Measurements from ENCODE around the gene PRAMEF20. TPM values are rescaled to one million over a fixed set of nuclear protein-coding genes. Genes with fewer than 3 reads are reported as not detected.
"Not testable (repeated sequence)": the region's sequence is repeated elsewhere in the genome, so short reads cannot be mapped to it uniquely, and the experiment has no call there.

PRAMEF20 gene
- total RNA-seq, 1 experiment from 2014 or later, result not detected

- no peak overlapping the region for H3K4me3 Mint-ChIP-seq (ENCODE audit: unreplicated experiment)
- no peak for DNase-seq (ENCODE audit: unreplicated experiment)
- H3K27me3 Mint-ChIP-seq (ENCODE audit: insufficient read depth, unreplicated experiment), result no peaks in the 10 kb centered on the region
- CTCF ChIA-PET, result interaction anchor here (0.6 to 1.3 kb wide), 5 partner anchors 20 to 1148 kb away, joined by 3 to 6 read pairs (median 3); no protein-coding TSS in a partner anchor
- BruUV-seq (replicated peaks), result no TSS peak
- intact Hi-C loops (cut with micrococcal nuclease), result no loop called here
- no peaks in the 10 kb centered on the region for H3K36me3 Mint-ChIP-seq (ENCODE audit: insufficient read depth, unreplicated experiment)
- no peaks in the 10 kb centered on the region for H3K9me3 Mint-ChIP-seq (ENCODE audit: unreplicated experiment)
- no peak for TF ChIP-seq CTCF (IDR thresholded peaks at IDR 0.05; ENCODE audit: unreplicated experiment)
- no peak overlapping the region for H3K27ac Mint-ChIP-seq (ENCODE audit: low read depth, unreplicated experiment)
- no peaks in the 10 kb centered on the region for H3K4me1 Mint-ChIP-seq (ENCODE audit: insufficient read depth, unreplicated experiment)
- POLR2A ChIA-PET, result no interaction called here
These were observed 25.2 kb downstream of the PRAMEF20 start for GRCh38 chr1:13435458-13435857.

- DNase-seq (ENCODE audit: unreplicated experiment); H3K4me1 Mint-ChIP-seq (ENCODE audit: insufficient read depth, unreplicated experiment); H3K9me3 Mint-ChIP-seq (ENCODE audit: unreplicated experiment); CTCF ChIA-PET; BruUV-seq (replicated peaks); intact Hi-C loops (cut with micrococcal nuclease); H3K36me3 Mint-ChIP-seq (ENCODE audit: insufficient read depth, unreplicated experiment); H3K27me3 Mint-ChIP-seq (ENCODE audit: insufficient read depth, unreplicated experiment); H3K27ac Mint-ChIP-seq (ENCODE audit: low read depth, unreplicated experiment); H3K4me3 Mint-ChIP-seq (ENCODE audit: unreplicated experiment): not testable (repeated sequence)
- POLR2A ChIA-PET, result interaction anchor here (0.6 to 0.7 kb wide), 2 partner anchors 1481 to 1849 kb away, joined by 3 read pairs; no protein-coding TSS in a partner anchor
These were observed 29.0 kb downstream of the PRAMEF20 start for GRCh38 chr1:13439104-13439783.

- no peak for DNase-seq (ENCODE audit: unreplicated experiment)
- Mint-ChIP-seq H3K27ac (ENCODE audit: low read depth, unreplicated experiment) (no peak overlapping the region), H3K4me1 (ENCODE audit: insufficient read depth, unreplicated experiment) (no peaks in the 10 kb centered on the region), H3K36me3 (ENCODE audit: insufficient read depth, unreplicated experiment) (no peaks in the 10 kb centered on the region), H3K9me3 (ENCODE audit: unreplicated experiment) (no peaks in the 10 kb centered on the region), H3K27me3 (ENCODE audit: insufficient read depth, unreplicated experiment) (no peaks in the 10 kb centered on the region), H3K4me3 (ENCODE audit: unreplicated experiment) (no peak overlapping the region)
- POLR2A ChIA-PET, result no interaction called here
- CTCF ChIA-PET, result interaction anchor here (0.6 kb wide), 1 partner anchor 219 kb away, joined by 3 read pairs; no protein-coding TSS in a partner anchor
- TF ChIP-seq CTCF (IDR thresholded peaks at IDR 0.05; ENCODE audit: unreplicated experiment), result no peak
- intact Hi-C loops (cut with micrococcal nuclease), result no loop called here
- no TSS peak for BruUV-seq (replicated peaks)
These were observed 33.2 kb downstream of the PRAMEF20 start for GRCh38 chr1:13443335-13443979.

GRCh38 chr1:13450204-13450603, 40.0 kb downstream of the PRAMEF20 start:
- H3K4me3 Mint-ChIP-seq (ENCODE audit: unreplicated experiment), result no peak overlapping the region
- peaks cover 8% of the 10 kb centered on the region for H3K4me1 Mint-ChIP-seq (ENCODE audit: insufficient read depth, unreplicated experiment)
- no peaks in the 10 kb centered on the region for H3K27me3 Mint-ChIP-seq (ENCODE audit: insufficient read depth, unreplicated experiment)
- ChIA-PET POLR2A (interaction anchor here (0.7 to 1.6 kb wide), 8 partner anchors 9 to 499 kb away, joined by 3 to 5 read pairs (median 3); no protein-coding TSS in a partner anchor), CTCF (interaction anchor here (0.6 to 1.2 kb wide), 4 partner anchors 212 to 1285 kb away, joined by 3 to 4 read pairs (median 3); no protein-coding TSS in a partner anchor)
- peak; percentile 32 for DNase-seq (ENCODE audit: unreplicated experiment)
- no peaks in the 10 kb centered on the region for H3K36me3 Mint-ChIP-seq (ENCODE audit: insufficient read depth, unreplicated experiment)
- BruUV-seq (replicated peaks), result no TSS peak
- H3K9me3 Mint-ChIP-seq (ENCODE audit: unreplicated experiment), result no peaks in the 10 kb centered on the region
- H3K27ac Mint-ChIP-seq (ENCODE audit: low read depth, unreplicated experiment), result no peak overlapping the region
- intact Hi-C loops (cut with micrococcal nuclease), result no loop called here
- no peak for TF ChIP-seq CTCF (IDR thresholded peaks at IDR 0.05; ENCODE audit: unreplicated experiment)
